ENCODE results near the gene TMX1. TPM values are rescaled to one million over a fixed set of nuclear protein-coding genes. Genes with fewer than 3 reads are reported as not detected.
"Not testable (repeated sequence)": the region's sequence is repeated elsewhere in the genome, so short reads cannot be mapped to it uniquely, and the experiment has no call there.

TMX1 gene
- total RNA-seq, 2 experiments from 2014 or later = 43.3 to 44.6 TPM

GRCh38 chr14:51219473-51220448 lies 20.3 kb upstream of the TMX1 start:
- ATAC-seq (ENCODE audit: low read depth) = no peak
- POLR2A ChIA-PET = no interaction called here
- DNase-seq = no peak
- Mint-ChIP-seq H3K27ac (no peak overlapping the region), H3K4me1 (no peaks in the 10 kb centered on the region), H3K9me3 (peaks cover 9% of the 10 kb centered on the region), H3K4me3 (no peak overlapping the region), H3K27me3 (peaks cover 2% of the 10 kb centered on the region), H3K36me3 (no peaks in the 10 kb centered on the region)

GRCh38 chr14:51223463-51223862 lies 16.6 kb upstream of the TMX1 start:
- peaks cover 11% of the 10 kb centered on the region for H3K9me3 Mint-ChIP-seq
- ATAC-seq (ENCODE audit: low read depth); POLR2A ChIA-PET; H3K27me3 Mint-ChIP-seq; H3K36me3 Mint-ChIP-seq; DNase-seq; H3K4me1 Mint-ChIP-seq; H3K4me3 Mint-ChIP-seq; H3K27ac Mint-ChIP-seq: not testable (repeated sequence)

DNA sequence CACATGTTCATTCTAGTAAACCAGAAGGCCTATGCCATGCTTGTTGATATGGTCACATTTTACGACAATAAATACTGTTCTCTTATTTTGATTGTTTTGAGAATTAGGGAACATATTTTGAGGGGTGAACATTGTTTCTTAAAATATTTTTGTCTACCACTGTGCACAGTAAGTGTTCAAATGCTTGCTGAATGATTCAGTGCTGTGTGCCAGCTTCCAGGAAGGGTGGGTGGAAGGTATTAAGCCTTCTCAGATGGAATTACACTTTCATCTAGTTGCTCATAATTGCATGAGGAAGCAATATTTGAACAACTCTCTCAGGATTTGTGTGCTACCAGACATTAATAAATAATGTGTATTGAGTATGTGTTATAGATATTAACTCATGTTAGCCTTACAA lies 15.5 kb upstream of the TMX1 start:
- Mint-ChIP-seq H3K36me3 (no peaks in the 10 kb centered on the region), H3K27me3 (no peaks in the 10 kb centered on the region), H3K27ac (no peak overlapping the region), H3K4me3 (no peak overlapping the region), H3K4me1 (no peaks in the 10 kb centered on the region), H3K9me3 (peaks cover 11% of the 10 kb centered on the region)
- DNase-seq (no peak), ATAC-seq (ENCODE audit: low read depth) (no peak)
- POLR2A ChIA-PET = no interaction called here

GRCh38 chr14:51225751-51226150 lies 14.3 kb upstream of the TMX1 start:
- Mint-ChIP-seq H3K9me3 (peaks cover 11% of the 10 kb centered on the region), H3K4me3 (no peak overlapping the region), H3K4me1 (no peaks in the 10 kb centered on the region), H3K27me3 (no peaks in the 10 kb centered on the region), H3K27ac (no peak overlapping the region), H3K36me3 (no peaks in the 10 kb centered on the region)
- ATAC-seq (ENCODE audit: low read depth) = no peak
- POLR2A ChIA-PET = no interaction called here
- no peak for DNase-seq

GRCh38 chr14:51228391-51228790 lies 11.7 kb upstream of the TMX1 start:
- ATAC-seq (ENCODE audit: low read depth) = no peak
- POLR2A ChIA-PET = no interaction called here
- no peak for DNase-seq
- no peak overlapping the region for H3K4me3 Mint-ChIP-seq
- no peaks in the 10 kb centered on the region for H3K36me3 Mint-ChIP-seq
- H3K9me3 Mint-ChIP-seq = peaks cover 7% of the 10 kb centered on the region
- no peak overlapping the region for H3K27ac Mint-ChIP-seq
- H3K4me1 Mint-ChIP-seq = no peaks in the 10 kb centered on the region
- H3K27me3 Mint-ChIP-seq = no peaks in the 10 kb centered on the region

DNA sequence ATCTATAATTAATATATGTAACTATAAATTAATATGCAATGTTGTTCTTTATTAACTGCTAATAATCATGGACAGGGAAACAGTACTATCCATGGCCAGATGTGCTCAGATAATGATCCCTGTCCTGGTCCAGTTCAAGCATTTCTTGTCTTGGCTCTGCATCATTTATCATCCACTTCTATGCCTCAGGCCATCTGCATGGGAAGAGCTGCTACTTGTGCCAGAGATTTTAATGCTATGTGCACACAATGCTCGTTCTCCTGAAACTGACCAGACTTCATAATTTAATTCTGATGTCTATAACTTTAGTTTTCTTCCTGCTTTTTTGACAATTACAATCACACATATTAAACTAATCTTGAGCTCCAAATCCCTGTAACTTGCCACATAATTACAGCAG lies 11.2 kb upstream of the TMX1 start:
- POLR2A ChIA-PET = no interaction called here
- Mint-ChIP-seq H3K27ac (no peak overlapping the region), H3K36me3 (no peaks in the 10 kb centered on the region), H3K27me3 (no peaks in the 10 kb centered on the region), H3K9me3 (peaks cover 2% of the 10 kb centered on the region), H3K4me3 (no peak overlapping the region), H3K4me1 (no peaks in the 10 kb centered on the region)
- DNase-seq (no peak), ATAC-seq (ENCODE audit: low read depth) (no peak)

GRCh38 chr14:51236314-51236713 lies 3.7 kb upstream of the TMX1 start:
- Mint-ChIP-seq H3K36me3 (peaks cover 3% of the 10 kb centered on the region), H3K4me3 (no peak overlapping the region), H3K27ac (no peak overlapping the region), H3K9me3 (no peaks in the 10 kb centered on the region), H3K4me1 (peaks cover under 1% of the 10 kb centered on the region), H3K27me3 (no peaks in the 10 kb centered on the region)
- DNase-seq = no peak
- no peak for ATAC-seq (ENCODE audit: low read depth)
- POLR2A ChIA-PET = no interaction called here

- ATAC-seq (ENCODE audit: low read depth) = no peak
- POLR2A ChIA-PET = interaction anchor here (1.3 kb wide), 1 partner anchor 620 kb away, joined by 4 read pairs; the partner anchor contains the start of gene GNG2
- no peaks in the 10 kb centered on the region for H3K9me3 Mint-ChIP-seq
- H3K36me3 Mint-ChIP-seq = peaks cover 13% of the 10 kb centered on the region
- no peaks in the 10 kb centered on the region for H3K27me3 Mint-ChIP-seq
- H3K4me1 Mint-ChIP-seq = peaks cover 27% of the 10 kb centered on the region
- H3K4me3 Mint-ChIP-seq = no peak overlapping the region
- no peak overlapping the region for H3K27ac Mint-ChIP-seq
- no peak for DNase-seq
Observed at GRCh38 chr14:51240804-51241380, 845 bp downstream of the TMX1 start.

- no peak overlapping the region for H3K27ac Mint-ChIP-seq
- DNase-seq (no peak), ATAC-seq (ENCODE audit: low read depth) (no peak)
- no peaks in the 10 kb centered on the region for H3K27me3 Mint-ChIP-seq
- no peak overlapping the region for H3K4me3 Mint-ChIP-seq
- H3K9me3 Mint-ChIP-seq = no peaks in the 10 kb centered on the region
- H3K36me3 Mint-ChIP-seq = peaks cover 17% of the 10 kb centered on the region
- POLR2A ChIA-PET = no interaction called here
- peaks cover 33% of the 10 kb centered on the region for H3K4me1 Mint-ChIP-seq
Observed at GRCh38 chr14:51242545-51243490, 2.8 kb downstream of the TMX1 start.

DNA sequence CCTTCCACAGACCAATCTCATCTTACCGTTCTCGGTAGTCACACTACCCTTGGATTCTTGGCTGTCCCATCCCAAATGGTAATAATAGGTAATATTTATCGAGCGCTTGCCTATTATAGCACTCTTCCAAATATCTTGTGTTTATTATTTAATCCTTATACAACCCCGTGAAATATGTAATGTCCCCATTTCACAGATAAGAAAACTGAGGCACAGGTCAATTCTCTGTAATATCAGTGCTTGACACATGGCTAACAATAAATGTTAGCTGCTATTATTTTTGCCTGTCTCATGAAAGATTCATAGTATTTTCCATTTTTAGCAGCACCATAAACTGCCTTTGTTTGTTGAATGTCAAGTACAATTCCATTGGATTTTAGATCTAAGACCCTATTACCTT lies 4.5 kb downstream of the TMX1 start:
- Mint-ChIP-seq H3K27ac (no peak overlapping the region), H3K9me3 (no peaks in the 10 kb centered on the region), H3K27me3 (no peaks in the 10 kb centered on the region), H3K36me3 (peaks cover 21% of the 10 kb centered on the region), H3K4me1 (peaks cover 33% of the 10 kb centered on the region), H3K4me3 (no peak overlapping the region)
- POLR2A ChIA-PET = no interaction called here
- no peak for DNase-seq
- no peak for ATAC-seq (ENCODE audit: low read depth)

DNA sequence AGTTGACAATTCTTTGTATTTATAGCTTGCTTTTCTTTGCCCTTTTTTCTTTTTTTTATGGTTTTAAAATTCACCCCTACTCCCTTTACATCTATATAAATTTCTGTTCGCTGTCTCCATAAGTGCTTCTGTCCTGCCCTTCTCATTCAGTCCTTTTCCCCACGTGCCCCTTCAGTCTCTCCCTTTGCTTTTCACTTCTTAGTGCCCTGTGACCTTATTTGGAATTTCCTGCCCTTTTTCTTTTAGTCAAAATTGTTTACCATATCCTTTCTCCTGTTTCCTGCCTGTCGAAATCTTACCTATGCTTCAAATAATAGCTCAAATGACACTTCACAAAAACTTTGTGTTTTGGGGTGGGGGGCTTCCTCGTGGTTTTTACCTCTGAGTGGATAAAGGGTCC lies 6.0 kb downstream of the TMX1 start:
- no peak for DNase-seq
- Mint-ChIP-seq H3K9me3 (no peaks in the 10 kb centered on the region), H3K36me3 (peaks cover 30% of the 10 kb centered on the region), H3K27me3 (no peaks in the 10 kb centered on the region), H3K4me3 (no peak overlapping the region), H3K4me1 (peaks cover 33% of the 10 kb centered on the region), H3K27ac (peak overlapping the region; percentile 14)
- no peak for ATAC-seq (ENCODE audit: low read depth)
- POLR2A ChIA-PET = no interaction called here

- Mint-ChIP-seq H3K4me3 (no peak overlapping the region), H3K9me3 (no peaks in the 10 kb centered on the region), H3K4me1 (peaks cover 21% of the 10 kb centered on the region), H3K27ac (no peak overlapping the region), H3K27me3 (no peaks in the 10 kb centered on the region), H3K36me3 (peaks cover 36% of the 10 kb centered on the region)
- POLR2A ChIA-PET = no interaction called here
- DNase-seq (no peak), ATAC-seq (ENCODE audit: low read depth) (no peak)
Observed at GRCh38 chr14:51248016-51248987, 8.3 kb downstream of the TMX1 start.

Data from activated naive CD8-positive, alpha-beta T cell treated with anti-CD3 and anti-CD28 coated beads, Interleukin-2, amount 10 ng/mL, durations not matched to agents 7 days and 5 days (primary cell).